ENCODE data around the gene ACSF3.

GRCh38 chr16:89119661-89120141 is 26.0 kb downstream of the ACSF3 start:
- TF ChIP-seq CTCF (IDR thresholded peaks at IDR 0.05) (no peak), EZH2 (IDR thresholded peaks at IDR 0.05) (no peak)

All from neural progenitor cell (in vitro differentiated cells).